GM08714 (cell line): ENCODE measurements around the gene DVL1.

ENCODE experiments used
- H3K4me3 ChIP-seq: fragments of 200-500 bp; sonication (Bioruptor generic); 2 replicates; pipeline ENCODE4 v1.5.1; 2014; ENCODE audit warnings: mild to moderate bottlenecking, low read length, inconsistent platforms
- ZNF274 ChIP-seq: IDR thresholded peaks from 2 replicates; pipeline ENCODE4 v1.6.1; 2012; ENCODE audit warnings: mild to moderate bottlenecking, low read depth, low read length

DVL1 gene

DNA sequence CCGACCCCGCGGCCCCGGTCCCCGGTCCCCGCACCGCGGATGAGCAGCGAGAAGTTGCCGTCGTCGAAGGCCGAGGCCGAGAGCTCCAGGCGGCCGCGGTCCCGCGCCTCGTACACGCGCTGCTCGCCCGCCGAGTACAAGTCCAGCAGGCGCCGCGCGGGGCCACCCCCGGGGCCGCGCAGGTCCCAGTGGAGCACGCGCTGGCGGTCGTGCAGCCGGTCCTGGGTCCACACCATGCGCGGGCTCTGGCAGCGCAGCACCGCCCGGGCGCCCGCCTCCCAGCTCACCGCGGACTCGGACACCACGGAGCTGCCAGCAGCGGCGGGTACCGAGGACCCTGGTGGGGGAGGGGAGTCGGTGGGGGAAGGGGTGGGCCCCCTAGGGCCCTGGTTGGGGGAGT is 6.2 kb upstream of the DVL1 start:
- H3K4me3 ChIP-seq = no peak overlapping the region
- no peak for TF ChIP-seq ZNF274

DNA sequence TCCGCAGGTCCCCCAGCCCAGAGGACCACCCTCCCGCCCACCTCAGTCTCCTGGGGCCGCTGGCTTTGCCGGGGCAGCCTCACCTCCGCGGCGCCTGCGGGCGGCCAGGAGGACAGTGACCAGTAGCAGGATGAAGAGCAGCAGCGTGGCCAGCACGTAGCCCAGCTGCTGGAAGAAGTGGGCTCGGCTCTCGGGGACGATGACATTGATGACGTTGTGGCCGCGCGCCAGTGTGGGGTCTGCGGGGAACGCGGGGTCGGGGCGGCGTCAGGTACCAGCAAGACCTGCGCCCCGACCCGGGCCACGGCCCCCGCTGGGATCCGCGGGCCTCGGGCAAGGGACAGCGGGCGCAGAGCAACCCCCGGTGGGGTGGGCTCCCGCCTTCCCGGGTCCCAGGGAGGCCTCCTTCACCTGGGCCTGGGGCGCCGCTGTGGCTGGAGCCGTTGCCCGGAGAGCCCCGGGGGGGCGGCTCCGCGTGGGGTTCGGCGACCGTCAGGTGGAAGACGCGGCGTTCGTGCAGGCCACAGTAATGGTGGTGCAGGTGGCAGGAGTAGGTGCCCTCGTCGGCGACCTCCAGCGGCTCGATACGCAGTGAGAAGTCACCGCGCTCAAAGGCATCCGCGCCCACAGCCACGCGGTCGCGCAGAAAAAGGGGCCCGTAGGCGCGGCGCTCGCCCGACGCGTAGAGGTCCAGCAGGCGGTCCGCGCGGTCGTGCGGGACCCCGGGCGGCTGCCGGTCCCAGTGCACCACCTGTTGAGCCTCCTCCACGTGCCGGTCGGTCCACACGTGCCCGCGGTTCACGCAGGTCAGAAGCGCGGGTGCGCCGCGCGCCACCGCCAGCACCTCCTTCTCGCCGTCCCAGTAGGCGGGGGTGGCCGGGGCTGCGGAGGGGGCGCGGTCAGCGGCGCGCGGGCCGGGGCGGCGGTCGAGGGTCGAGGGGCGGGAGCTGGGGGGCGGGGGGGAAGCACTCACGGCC is 5.3 kb upstream of the DVL1 start:
- no peak for TF ChIP-seq ZNF274
- no peak overlapping the region for H3K4me3 ChIP-seq

DNA sequence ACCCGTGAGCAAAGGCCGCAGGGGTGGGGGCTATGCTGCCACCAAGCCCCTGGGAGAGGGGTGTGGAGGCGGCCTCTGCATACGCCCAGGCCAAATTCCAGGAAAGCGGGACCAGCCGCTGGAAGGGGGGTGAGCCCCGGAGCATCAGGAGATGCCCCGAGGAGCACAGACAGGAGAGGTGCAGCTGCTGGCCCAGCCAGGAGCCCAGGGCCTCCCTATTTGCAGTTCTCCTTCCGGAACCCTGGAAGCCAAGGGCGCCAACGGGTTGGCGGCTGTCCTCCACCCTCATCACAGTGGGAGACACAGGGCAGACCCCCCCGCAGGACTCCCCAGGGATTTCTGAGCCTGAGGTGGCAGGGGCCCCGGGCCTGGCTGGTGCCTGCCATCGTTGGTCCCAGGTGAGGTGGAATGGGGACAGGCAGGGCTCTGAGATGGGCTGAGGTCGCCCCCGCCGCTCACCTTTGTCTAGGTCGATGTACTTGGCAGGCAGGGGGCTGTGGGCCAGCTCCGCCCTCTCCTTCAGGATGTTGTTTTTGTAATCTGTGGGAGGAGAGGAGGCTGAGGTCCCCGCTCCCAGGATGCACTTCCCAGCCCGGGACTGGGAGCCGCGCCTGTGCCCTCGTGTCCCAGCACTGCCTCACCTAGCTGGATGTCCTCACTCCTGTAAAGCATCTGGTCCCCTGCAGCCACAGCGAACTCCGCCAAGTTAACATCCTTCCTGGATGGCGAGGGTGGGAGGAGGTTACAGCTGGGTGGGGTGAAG is 4.4 kb upstream of the DVL1 start:
- TF ChIP-seq ZNF274 = no peak
- no peak overlapping the region for H3K4me3 ChIP-seq

DNA sequence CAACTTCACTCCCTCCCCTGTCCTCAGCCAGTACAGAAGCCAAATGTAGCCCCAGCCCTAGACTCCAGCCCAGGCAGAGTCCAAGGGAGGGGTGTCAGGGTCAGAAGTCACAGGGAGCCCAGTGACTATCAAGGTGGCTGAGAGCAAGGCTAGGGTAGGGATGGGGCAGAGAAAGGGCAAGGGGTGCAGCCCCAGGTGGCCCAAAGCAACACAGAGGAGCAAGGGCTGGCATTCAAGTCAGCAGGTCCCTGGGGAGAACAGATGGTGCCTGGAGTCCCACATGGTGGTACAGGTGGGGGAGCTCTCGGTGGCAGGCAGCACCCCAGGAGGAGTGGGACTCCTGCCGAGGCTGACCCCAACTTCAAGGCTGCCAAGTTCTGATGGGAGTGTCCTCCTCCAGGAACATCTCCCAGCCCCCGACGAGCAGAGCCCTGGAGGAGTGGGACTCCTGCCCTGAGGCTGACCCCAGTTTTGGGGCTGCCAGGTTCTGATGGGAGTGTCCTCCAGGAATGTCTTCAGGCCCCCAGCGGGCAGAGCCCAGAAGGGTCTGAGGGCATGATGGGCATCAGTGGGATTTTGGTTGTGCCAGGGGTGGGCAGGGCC is 3.7 kb upstream of the DVL1 start:
- H3K4me3 ChIP-seq = no peak overlapping the region
- no peak for TF ChIP-seq ZNF274

DNA sequence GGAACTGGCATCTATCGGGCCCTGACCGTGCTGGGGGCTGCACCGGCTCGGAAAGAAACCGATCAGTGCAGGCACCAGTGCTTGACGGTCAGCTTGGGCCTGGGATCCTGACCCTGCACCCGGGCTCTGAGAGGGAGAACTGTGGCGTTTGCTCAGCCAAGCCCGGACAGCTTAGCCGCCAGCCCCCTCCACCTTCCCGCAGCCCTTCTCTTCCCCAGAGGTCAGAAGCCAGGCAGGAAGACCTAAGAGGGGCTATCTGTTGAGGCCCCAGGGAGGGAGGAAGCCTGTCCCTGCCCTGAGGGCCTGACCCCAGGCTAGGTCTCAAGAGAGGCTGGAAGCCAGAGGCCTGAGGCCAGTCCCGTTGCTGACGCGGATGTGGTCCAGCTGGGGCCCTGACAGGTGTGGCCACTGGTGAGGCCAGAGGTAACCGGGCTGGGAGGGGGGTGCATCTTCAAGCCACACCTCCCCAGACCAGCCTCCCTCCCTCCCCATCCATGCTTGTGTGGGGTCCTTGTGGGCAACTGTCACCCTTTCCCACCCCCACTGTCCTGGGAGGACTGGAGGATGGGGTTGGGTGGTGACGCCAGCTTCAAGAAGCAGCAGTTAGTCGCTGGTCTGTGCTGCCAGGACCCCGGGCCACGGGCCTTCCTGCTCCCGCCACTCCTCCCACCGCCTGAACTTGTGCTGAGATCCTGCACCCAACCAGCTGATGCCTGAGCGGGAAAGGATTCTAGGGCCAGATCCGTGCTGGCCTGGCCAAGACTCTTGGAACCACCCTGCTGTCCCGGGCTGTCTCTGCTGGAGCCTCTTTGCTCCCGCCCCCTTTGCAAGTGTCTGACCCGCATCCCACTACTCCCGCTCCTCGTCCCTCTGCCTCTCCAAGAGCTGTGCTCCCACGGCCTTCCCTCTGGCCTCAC is 2.6 kb upstream of the DVL1 start:
- no peak for TF ChIP-seq ZNF274
- no peak overlapping the region for H3K4me3 ChIP-seq

DNA sequence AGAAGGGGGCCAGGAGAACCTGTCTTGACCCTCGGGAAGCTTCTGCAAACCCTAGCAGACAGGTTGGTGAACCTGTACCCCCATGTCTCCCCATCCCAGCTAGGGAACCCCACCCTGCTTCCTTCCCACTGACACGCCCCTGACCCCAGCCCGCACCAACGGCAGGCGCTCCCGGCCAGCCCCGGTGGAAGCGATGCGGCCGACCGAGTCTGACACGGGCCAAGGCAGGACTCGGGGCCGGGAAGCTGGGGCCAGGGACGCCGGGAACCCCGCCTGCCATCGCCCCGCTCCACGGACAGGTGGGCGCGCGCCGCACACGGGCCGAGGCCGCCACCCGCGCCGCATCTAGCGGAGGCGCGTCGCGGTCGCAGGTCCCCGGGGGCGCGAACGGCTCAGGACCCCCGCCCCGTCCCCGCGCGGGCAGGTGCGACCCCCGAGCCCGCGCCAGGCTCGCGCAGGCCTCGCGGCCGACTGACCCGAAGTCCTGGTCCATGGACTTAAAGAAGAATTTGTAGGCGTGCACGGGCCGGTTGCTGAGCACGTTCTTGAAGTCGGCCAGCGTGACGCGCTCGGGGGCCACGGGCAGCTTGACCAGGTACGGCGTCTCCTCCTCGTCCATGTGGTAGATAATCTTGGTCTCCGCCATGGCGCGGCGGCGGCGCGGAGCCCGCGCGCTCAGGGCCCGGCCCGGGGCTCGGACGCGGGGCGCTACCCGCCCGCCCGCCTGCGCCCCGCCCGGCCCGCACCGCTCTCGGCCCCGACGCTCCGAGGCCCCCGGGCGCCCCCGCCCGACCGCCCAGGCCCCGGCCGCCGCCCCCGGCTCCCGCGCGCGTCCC is 580 bp downstream of the DVL1 start:
- TF ChIP-seq ZNF274 = no peak
- peak overlapping the region; percentile 89 for H3K4me3 ChIP-seq

DNA sequence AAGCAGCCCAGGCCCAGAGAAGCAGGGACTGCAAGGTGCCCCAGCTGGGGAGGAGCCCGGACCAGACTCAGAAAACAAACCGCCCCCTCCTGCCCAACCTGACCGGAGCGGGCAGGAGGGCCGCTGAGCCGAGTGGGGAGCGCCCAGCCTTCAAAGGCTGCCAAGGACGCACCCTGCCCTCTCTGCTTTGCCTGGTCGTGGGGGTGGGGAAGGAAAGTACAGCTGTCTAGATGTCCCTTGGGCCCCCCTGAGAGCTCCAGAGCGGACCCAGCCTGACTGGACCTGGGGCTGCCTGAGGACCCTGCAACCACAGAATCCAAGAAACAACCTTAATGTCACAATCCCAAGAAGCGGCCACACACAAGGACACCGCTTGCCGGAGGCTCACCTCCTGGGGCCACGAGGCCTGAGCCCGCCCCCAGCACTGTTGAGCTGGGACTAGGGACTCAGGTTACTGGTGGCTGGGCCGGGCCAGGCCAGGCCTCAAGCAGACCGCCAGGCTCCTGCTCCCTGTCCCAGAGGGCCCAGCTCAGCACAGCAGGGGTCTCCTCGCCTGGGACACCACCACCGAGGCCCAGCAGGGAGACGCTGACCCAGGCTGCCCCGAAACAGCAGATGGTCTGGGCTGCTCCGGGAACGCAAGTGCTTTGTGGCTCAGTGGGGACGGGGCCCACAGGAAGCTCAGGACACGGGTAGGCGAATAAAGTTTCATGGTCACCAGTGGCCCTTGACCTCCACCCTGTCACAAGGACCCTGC is 1.4 kb downstream of the DVL1 start:
- peak overlapping the region; percentile 89 for H3K4me3 ChIP-seq
- no peak for TF ChIP-seq ZNF274

DNA sequence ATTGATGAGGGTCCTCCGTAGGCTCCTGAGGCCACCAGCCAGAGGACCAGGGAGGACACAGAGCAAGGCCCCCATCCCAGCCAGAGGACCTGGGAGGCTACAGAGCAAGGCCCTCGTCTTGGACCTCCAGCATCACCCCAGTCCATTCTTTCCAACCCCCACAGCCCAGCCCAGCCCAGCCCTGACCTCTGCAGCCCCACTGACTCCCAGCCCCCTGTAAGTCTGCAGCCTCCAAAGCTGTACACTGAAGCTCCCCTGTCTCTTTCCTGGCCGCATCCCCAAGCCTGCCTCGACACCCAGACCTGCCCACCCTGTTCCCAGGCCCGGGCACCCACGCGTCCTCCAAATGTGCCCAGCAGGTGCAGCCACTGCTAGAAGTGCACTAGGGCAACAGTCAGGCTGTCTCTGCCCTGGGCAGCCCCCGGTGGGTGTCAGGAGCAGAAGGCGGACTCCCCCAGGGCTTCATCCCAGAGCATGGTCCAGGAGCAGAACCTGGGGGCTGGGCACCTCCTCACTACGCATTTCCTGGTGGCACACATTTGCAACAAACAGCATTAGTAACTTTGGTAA is 2.1 kb downstream of the DVL1 start:
- TF ChIP-seq ZNF274 = no peak
- no peak overlapping the region for H3K4me3 ChIP-seq

DNA sequence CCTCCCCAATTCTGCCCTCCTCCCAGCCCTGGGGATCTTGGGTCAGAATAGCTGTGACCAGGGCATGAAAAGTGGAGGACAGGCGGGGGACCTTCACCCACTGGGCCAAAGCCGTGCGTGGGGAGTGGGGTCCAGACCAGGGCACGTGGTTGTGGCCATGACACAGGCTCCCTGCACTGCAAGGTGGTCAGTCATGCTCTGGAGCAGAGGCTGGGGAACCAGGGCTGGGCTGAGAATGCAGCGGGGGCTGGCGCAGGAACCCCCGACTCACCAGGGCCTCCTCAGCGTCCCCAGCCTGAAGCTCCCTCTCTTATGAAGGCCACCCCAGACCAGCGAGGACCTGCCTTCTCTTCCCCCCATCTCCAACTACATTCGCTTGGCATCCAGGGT is 2.7 kb downstream of the DVL1 start:
- H3K4me3 ChIP-seq = no peak overlapping the region

DNA sequence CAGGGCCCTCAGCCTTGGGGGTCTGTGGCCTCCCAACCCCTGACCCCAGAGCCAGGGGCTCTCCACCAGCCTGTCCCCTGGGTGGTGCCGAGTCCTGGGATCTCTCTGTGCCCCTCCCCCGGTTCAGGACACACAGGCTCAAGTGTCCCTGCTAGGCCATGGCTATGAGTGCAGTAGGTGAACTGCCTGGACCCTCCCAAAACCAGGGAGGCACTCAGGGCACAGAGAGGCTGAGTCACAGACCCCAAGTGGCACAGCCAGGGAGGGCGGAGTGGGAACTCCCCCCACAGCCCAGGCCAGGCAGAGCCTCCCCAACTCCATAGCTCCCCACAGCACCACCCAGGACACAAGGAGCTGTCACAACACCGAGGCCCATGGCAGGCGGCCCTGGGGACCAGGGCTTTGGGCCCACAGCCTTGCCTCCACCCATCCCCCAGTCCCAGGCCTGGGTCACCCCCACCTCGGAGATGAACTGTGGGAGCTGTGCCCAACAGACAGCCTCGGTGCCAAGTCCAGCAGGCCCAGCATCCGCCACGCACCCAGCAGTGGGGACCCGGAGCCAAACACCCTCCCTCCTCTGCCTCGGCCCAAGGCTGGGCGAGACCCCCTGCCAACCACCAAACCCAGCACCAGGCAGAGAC is 3.2 kb downstream of the DVL1 start:
- H3K4me3 ChIP-seq = no peak overlapping the region
- no peak for TF ChIP-seq ZNF274

More for the DNA sequence above, 2.7 kb downstream of the DVL1 start:
- no peak for TF ChIP-seq ZNF274

DNA sequence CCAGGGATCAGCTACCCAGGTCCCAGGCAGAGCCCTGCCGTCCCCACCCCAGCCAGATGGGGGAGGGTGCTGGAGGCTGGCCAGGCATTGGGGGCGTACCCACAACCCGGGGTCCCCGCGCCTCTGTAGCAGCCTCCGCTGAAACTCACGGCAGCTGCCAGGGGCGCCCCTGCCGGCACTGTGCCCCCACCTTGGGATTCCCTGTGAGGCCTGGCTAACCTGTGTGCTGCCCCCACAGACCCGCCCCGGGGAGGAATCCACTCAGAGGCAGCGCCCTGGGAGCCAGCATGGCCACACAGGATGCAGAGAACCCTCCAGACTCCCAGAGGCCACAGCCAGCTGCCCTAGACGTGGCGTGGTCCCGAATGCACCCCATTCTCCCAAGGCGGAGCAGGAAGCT is 3.8 kb downstream of the DVL1 start:
- H3K4me3 ChIP-seq = no peak overlapping the region
- TF ChIP-seq ZNF274 = no peak
